ENCODE data around the gene ACAN. TPM values are rescaled to one million over a fixed set of nuclear protein-coding genes. Genes with fewer than 3 reads are reported as not detected.

ACAN gene
- total and polyA plus RNA-seq, 10 of the 15 experiments (the other 5 are each of a cell fraction or from before 2014, with no cell fraction given), result not detected

- Histone ChIP-seq H3K9ac (ENCODE audit: control insufficient read depth, insufficient read depth, low read length) (no peak overlapping the region), H3K27me3 (replicated peaks in 1 of 2; ENCODE audit: control insufficient read depth in 2 of 2, insufficient read depth in 2 of 2, low read length in 1 of 2) (no peaks in the 10 kb centered on the region), H3K9me3 (replicated peaks; ENCODE audit: control insufficient read depth, insufficient read depth, low read length) (no peaks in the 10 kb centered on the region; the same call in 2 of the 3 replicates), H3K36me3 (ENCODE audit: control insufficient read depth in 2 of 2, insufficient read depth in 2 of 2, low read length in 1 of 2) (no peaks in the 10 kb centered on the region), H3K4me1 (ENCODE audit: control insufficient read depth, insufficient read depth, low read length) (no peaks in the 10 kb centered on the region), H3K79me2 (ENCODE audit: control insufficient read depth, insufficient read depth, low read length) (no peaks in the 10 kb centered on the region), H2AFZ (ENCODE audit: control insufficient read depth, low read depth, low read length) (no peak overlapping the region), H3K4me3 (no peak overlapping the region), H3K4me2 (ENCODE audit: control insufficient read depth, insufficient read depth) (no peak overlapping the region), H3K27ac (ENCODE audit: control insufficient read depth, insufficient read depth) (no peak overlapping the region), H4K20me1 (ENCODE audit: control insufficient read depth, insufficient read depth) (no peaks in the 10 kb centered on the region)
- ChIA-PET RAD21 (ENCODE audit: unreplicated experiment) (no interaction called here), CTCF (no interaction called here), POLR2A (no interaction called here), SMC1A (ENCODE audit: uncharacterized antibody, unreplicated experiment) (no interaction called here)
- FAIRE-seq (no peak), DNase-seq (ENCODE audit: low read depth, low spot score) (no peak), ATAC-seq (no peak)
- no TSS peak for BruUV-seq (replicated peaks)
- WGBS (ENCODE audit: insufficient coverage, insufficient replicate concordance, low lambda C conversion rate, missing lambda C conversion rate), result 47% methylated on average over 35 of the region's 38 CpGs
- TF ChIP-seq PAX5 (IDR thresholded peaks at IDR 0.05; ENCODE audit: borderline replicate concordance, low read depth, low read length) (no peak), IRF4 (IDR thresholded peaks at IDR 0.05; ENCODE audit: low read depth, low read length) (no peak), E4F1 (IDR thresholded peaks at IDR 0.05; ENCODE audit: borderline replicate concordance, partially characterized antibody) (no peak), E2F8 (IDR thresholded peaks at IDR 0.05; ENCODE audit: low read depth, partially characterized antibody) (no peak), MXI1 (IDR thresholded peaks at IDR 0.05; ENCODE audit: low read depth, low read length) (no peak), SIX5 (IDR thresholded peaks at IDR 0.05; ENCODE audit: low read depth, low read length, severe bottlenecking) (no peak), PBX3 (IDR thresholded peaks at IDR 0.05; ENCODE audit: insufficient replicate concordance, low read depth, low read length) (no peak), NFYA (IDR thresholded peaks at IDR 0.05; ENCODE audit: borderline replicate concordance, low read depth, low read length) (no peak)
- TF ChIP-seq, protein P1, sequence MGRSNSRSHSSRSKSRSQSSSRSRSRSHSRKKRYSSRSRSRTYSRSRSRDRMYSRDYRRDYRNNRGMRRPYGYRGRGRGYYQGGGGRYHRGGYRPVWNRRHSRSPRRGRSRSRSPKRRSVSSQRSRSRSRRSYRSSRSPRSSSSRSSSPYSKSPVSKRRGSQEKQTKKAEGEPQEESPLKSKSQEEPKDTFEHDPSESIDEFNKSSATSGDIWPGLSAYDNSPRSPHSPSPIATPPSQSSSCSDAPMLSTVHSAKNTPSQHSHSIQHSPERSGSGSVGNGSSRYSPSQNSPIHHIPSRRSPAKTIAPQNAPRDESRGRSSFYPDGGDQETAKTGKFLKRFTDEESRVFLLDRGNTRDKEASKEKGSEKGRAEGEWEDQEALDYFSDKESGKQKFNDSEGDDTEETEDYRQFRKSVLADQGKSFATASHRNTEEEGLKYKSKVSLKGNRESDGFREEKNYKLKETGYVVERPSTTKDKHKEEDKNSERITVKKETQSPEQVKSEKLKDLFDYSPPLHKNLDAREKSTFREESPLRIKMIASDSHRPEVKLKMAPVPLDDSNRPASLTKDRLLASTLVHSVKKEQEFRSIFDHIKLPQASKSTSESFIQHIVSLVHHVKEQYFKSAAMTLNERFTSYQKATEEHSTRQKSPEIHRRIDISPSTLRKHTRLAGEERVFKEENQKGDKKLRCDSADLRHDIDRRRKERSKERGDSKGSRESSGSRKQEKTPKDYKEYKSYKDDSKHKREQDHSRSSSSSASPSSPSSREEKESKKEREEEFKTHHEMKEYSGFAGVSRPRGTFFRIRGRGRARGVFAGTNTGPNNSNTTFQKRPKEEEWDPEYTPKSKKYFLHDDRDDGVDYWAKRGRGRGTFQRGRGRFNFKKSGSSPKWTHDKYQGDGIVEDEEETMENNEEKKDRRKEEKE (IDR thresholded peaks at IDR 0.05), result no peak
- TF ChIP-seq, protein P2, sequence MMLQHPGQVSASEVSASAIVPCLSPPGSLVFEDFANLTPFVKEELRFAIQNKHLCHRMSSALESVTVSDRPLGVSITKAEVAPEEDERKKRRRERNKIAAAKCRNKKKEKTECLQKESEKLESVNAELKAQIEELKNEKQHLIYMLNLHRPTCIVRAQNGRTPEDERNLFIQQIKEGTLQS (IDR thresholded peaks at IDR 0.05; ENCODE audit: borderline replicate concordance, extremely low read depth, low read depth, low read length), result no peak
- intact Hi-C loops (cut with micrococcal nuclease; ENCODE audit: unreplicated experiment) (no loop called here), in situ Hi-C loops (cut with MboI) (no loop called here)
These were observed 33.9 kb upstream of the ACAN start for GRCh38 chr15:88769161-88769971.

Measured in GM12878 (cell line).